Fibroblast of mammary gland (primary cell): ENCODE data around the gene RRP1B.
A peak's percentile ranks its signal among the peaks of the same experiment; 100 is the strongest.

ENCODE experiments used
- DNase-seq: peaks from one replicate; pipeline ENCODE4 v3.0.0-alpha.2; 2010; ENCODE audit warnings: low read depth
- H3K4me3 ChIP-seq: 2 replicates; pipeline ENCODE4 v1.5.1; 2011; ENCODE audit warnings: low read depth, mild to moderate bottlenecking, low read length, moderate library complexity; ENCODE audit not compliant: control insufficient read depth
- TF ChIP-seq, protein P1 (sequence below): conservative IDR thresholded peaks from 2 replicates; pipeline ENCODE4 v1.5.1; 2011; ENCODE audit warnings: low read depth, low read length, inconsistent platforms; ENCODE audit not compliant: control insufficient read depth, insufficient read depth

RRP1B gene

DNA sequence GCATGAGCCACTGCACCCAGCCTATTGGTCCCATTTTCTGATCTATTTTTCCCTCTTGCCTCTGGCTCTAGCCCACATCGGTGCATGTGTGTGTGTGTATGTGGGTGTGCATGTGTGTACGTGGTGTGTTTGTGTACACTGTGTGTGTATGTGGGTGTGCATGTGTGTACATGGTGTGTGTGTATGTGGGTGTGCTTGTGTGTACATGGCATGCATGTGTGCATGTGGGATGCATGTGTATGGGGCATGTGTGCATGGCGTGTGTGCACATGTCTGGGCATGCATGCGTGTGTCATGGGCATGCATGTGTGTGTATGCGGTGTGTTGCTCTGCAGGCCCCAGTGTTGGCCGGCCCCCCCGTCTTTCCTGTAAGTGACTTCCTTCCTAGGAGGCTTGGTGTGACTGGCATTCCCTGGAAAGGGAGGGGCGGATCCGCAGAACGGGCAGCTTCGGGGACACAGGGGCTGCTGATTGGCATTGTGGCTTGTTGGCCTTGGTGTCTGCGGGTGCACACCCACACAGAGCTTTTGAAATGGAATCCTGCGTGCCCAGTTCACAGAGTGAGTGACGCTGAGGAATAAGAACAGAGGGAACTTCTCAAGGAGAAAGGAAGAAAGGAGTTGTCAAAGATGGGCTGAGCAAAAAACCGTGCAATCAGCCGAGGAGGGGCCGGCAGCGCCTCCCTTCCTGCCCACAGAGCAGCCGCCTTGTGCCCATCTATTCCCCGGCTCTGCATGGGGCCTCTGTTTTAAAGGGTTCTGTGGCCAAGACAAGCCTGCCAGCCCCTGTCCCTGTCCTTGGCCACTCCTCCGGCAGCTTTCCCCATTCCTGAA is 67.5 kb downstream of the RRP1B start:
- no peak overlapping the region for H3K4me3 ChIP-seq
- DNase-seq, result no peak
- TF ChIP-seq, protein P1, sequence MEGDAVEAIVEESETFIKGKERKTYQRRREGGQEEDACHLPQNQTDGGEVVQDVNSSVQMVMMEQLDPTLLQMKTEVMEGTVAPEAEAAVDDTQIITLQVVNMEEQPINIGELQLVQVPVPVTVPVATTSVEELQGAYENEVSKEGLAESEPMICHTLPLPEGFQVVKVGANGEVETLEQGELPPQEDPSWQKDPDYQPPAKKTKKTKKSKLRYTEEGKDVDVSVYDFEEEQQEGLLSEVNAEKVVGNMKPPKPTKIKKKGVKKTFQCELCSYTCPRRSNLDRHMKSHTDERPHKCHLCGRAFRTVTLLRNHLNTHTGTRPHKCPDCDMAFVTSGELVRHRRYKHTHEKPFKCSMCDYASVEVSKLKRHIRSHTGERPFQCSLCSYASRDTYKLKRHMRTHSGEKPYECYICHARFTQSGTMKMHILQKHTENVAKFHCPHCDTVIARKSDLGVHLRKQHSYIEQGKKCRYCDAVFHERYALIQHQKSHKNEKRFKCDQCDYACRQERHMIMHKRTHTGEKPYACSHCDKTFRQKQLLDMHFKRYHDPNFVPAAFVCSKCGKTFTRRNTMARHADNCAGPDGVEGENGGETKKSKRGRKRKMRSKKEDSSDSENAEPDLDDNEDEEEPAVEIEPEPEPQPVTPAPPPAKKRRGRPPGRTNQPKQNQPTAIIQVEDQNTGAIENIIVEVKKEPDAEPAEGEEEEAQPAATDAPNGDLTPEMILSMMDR, result no peak

- TF ChIP-seq, protein P1, result no peak
- no peak overlapping the region for H3K4me3 ChIP-seq
- no peak for DNase-seq
Observed at GRCh38 chr21:43727519-43728153, 68.3 kb downstream of the RRP1B start.

GRCh38 chr21:43728154-43728466 is 68.8 kb downstream of the RRP1B start:
- no peak overlapping the region for H3K4me3 ChIP-seq
- no peak for DNase-seq
- TF ChIP-seq, protein P1, result no peak

GRCh38 chr21:43728467-43729390 is 69.4 kb downstream of the RRP1B start:
- H3K4me3 ChIP-seq, result peak overlapping the region; percentile 52
- DNase-seq, result peak; percentile 98
- TF ChIP-seq, protein P1, result no peak

DNA sequence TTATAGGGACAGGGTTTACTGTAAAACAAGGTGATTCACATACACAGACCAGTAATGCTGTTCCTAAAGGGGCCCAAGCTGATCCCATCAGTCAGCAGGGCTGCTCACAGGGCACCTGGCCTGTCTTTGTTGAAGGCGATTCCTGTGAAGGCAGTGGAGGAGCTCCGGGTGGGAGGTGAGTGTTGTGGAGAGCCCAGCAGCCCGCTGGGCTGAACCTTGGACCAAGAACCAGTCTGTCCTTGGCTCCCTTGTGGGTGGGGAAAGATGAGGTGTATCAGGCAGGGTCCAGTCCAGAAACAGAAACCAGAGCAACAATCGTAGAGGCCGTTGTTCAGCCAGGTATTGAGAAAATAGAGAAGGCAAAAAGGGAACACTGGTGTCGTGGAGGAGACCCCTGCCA is 72.1 kb downstream of the RRP1B start:
- DNase-seq, result no peak
- no peak overlapping the region for H3K4me3 ChIP-seq
- TF ChIP-seq, protein P1, result no peak

DNA sequence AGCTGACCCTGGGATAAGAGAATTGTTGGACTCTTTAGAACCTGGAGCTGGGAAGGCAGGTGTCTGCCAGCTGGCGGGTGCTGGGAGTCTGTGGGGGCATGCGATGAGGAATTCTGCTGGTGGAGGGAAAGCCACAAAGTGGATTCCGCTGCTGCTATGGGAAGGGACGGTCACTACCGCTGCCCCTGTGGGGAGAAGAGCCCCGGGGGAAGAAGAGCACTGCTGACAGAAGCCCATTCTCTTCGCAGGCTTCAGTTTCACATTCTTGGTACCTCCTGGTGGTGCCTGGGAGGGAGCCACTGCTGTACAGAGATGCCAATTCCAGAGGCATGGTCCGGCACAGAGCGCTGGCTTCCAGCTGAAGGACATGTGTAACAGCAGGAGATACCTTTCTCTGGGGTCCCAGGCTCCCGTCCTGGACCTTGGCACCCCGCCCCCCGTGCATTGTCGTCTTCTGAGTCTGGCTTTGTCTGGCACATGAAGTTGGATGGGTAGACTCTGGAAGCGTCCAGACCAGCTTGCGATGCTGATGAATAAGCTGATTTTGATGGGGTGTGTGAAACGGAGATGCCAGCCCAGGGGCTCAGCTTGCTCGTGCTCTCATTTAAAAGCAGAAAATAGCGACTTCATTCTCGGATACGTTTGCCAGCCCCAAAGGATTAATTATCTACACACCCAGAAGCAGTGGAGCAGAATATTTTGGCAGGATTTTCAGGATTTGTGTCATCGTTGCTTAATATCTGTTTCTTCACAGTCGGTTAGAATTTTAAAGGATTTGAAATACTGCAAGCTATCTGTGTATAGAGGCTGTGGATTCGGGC is 72.7 kb downstream of the RRP1B start:
- H3K4me3 ChIP-seq, result no peak overlapping the region
- DNase-seq, result peak; percentile 77
- TF ChIP-seq, protein P1, result no peak
